Upper lobe of right lung (tissue), 1 donor: ENCODE results near the gene SMIM17. TPM values are rescaled to one million over a fixed set of nuclear protein-coding genes. Genes with fewer than 3 reads are reported as not detected.

Experiments
- ATAC-seq: fragments of 200-7000 bp; cut with Tn5 transposase; one replicate; pipeline ENCODE4 v1.9.1; 2020; ENCODE audit warnings: mild to moderate bottlenecking, moderate library complexity
- DNase-seq: peaks from one replicate; pipeline ENCODE4 v3.0.0-alpha.2; 2020
- H3K27ac ChIP-seq: fragments of 200-600 bp; one replicate; pipeline ENCODE4 v1.8.0; 2022
- H3K27me3 ChIP-seq: fragments of 200-600 bp; one replicate; pipeline ENCODE4 v1.8.0; 2022; ENCODE audit warnings: mild to moderate bottlenecking
- H3K36me3 ChIP-seq: fragments of 200-600 bp; one replicate; pipeline ENCODE4 v1.8.0; 2022
- H3K4me1 ChIP-seq: fragments of 200-600 bp; one replicate; pipeline ENCODE4 v1.8.0; 2022
- H3K4me3 ChIP-seq: fragments of 200-600 bp; one replicate; pipeline ENCODE4 v1.8.0; 2022; ENCODE audit warnings: mild to moderate bottlenecking
- H3K9me3 ChIP-seq: fragments of 200-600 bp; one replicate; pipeline ENCODE4 v1.8.0; 2022
- CTCF ChIP-seq: fragments of 200-600 bp; IDR thresholded peaks from one replicate; pipeline ENCODE4 v1.8.0; 2022; ENCODE audit warnings: antibody characterized with exemption
- intact Hi-C: fragments of 100-400 bp; cut with DNase I; formaldehyde crosslinking; loops from one replicate; pipeline ENCODE4 v1.11.0; 2022
- total RNA-seq: library from RNA; stranded (reverse); fragmentation: NEBNext Ultra II Directional; extraction: Animal tissue kit (Norgen Biotek cat#: 25700); gene quantifications from one replicate; pipeline ENCODE4 v1.2.1, GENCODE V29; 2021
- donor health status: DM: no; HTN: yes; CAD: no; lungs with severe emphysema.

The SMIM17 gene
- total RNA-seq, 1 donor from 2014 or later = not detected

GRCh38 chr19:56597696-56598095, 45.3 kb upstream of the SMIM17 start:
- ATAC-seq = no peak
- DNase-seq = no peak
- intact Hi-C loops = no loop called here

GRCh38 chr19:56601375-56601774, 41.6 kb upstream of the SMIM17 start:
- peaks cover 5% of the 10 kb centered on the region for H3K36me3 ChIP-seq
- no peak for ATAC-seq
- intact Hi-C loops = no loop called here
- H3K4me1 ChIP-seq = peaks cover 2% of the 10 kb centered on the region
- no peak for DNase-seq
- H3K4me3 ChIP-seq = no peak overlapping the region
- H3K27ac ChIP-seq = no peak overlapping the region
- H3K27me3 ChIP-seq = no peaks in the 10 kb centered on the region
- TF ChIP-seq CTCF = no peak
- peaks cover 25% of the 10 kb centered on the region for H3K9me3 ChIP-seq

More at GRCh38 chr19:56597696-56598095, 45.3 kb upstream of the SMIM17 start:
- Histone ChIP-seq H3K36me3 (peaks cover 5% of the 10 kb centered on the region), H3K27me3 (no peaks in the 10 kb centered on the region), H3K4me3 (no peak overlapping the region), H3K9me3 (no peaks in the 10 kb centered on the region), H3K4me1 (peaks cover 7% of the 10 kb centered on the region), H3K27ac (no peak overlapping the region)
- no peak for TF ChIP-seq CTCF

- TF ChIP-seq CTCF = no peak
- Histone ChIP-seq H3K4me1 (no peaks in the 10 kb centered on the region), H3K4me3 (no peak overlapping the region), H3K27ac (no peak overlapping the region), H3K36me3 (peaks cover 5% of the 10 kb centered on the region), H3K27me3 (no peaks in the 10 kb centered on the region), H3K9me3 (peaks cover 45% of the 10 kb centered on the region)
- intact Hi-C loops = no loop called here
- no peak for ATAC-seq
- no peak for DNase-seq
Observed at GRCh38 chr19:56603829-56604228, 39.1 kb upstream of the SMIM17 start.

GRCh38 chr19:56608274-56608964, 34.5 kb upstream of the SMIM17 start:
- Histone ChIP-seq H3K36me3 (no peaks in the 10 kb centered on the region), H3K4me1 (no peaks in the 10 kb centered on the region), H3K27ac (no peak overlapping the region), H3K9me3 (peaks cover 52% of the 10 kb centered on the region), H3K27me3 (no peaks in the 10 kb centered on the region), H3K4me3 (no peak overlapping the region)
- TF ChIP-seq CTCF = no peak
- no peak for DNase-seq
- intact Hi-C loops = no loop called here
- no peak for ATAC-seq

GRCh38 chr19:56611288-56611687, 31.7 kb upstream of the SMIM17 start:
- Histone ChIP-seq H3K27ac (no peak overlapping the region), H3K4me3 (no peak overlapping the region), H3K27me3 (no peaks in the 10 kb centered on the region), H3K36me3 (no peaks in the 10 kb centered on the region), H3K9me3 (peaks cover 43% of the 10 kb centered on the region), H3K4me1 (no peaks in the 10 kb centered on the region)
- TF ChIP-seq CTCF = no peak
- ATAC-seq = no peak
- intact Hi-C loops = no loop called here
- no peak for DNase-seq

- no peak for ATAC-seq
- H3K4me3 ChIP-seq = no peak overlapping the region
- intact Hi-C loops = no loop called here
- no peaks in the 10 kb centered on the region for H3K4me1 ChIP-seq
- H3K27me3 ChIP-seq = no peaks in the 10 kb centered on the region
- TF ChIP-seq CTCF = no peak
- no peak for DNase-seq
- H3K27ac ChIP-seq = no peak overlapping the region
- H3K36me3 ChIP-seq = no peaks in the 10 kb centered on the region
- H3K9me3 ChIP-seq = peaks cover 39% of the 10 kb centered on the region
Observed at GRCh38 chr19:56612737-56613136, 30.2 kb upstream of the SMIM17 start.
